Measurements from ENCODE around the gene EVI2A.

DNA sequence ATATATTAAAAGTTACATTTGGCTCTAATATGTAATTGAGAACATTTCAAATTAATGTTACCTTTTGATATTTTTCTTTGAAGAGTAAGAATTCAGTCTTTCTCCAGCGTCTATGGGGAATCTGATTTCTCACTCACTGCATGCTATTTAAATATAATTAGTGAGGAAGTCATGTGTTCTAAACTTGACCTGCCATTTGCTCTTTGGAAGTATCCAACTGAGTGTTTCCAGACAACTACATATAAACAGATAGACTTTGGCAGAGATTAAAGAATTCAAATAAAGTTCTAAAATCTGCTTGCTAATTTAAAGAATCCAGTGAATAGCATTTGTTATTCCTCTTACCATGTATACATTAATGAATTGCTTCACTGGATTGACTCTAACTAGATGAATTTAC is 47.9 kb downstream of the EVI2A start:
- TF ChIP-seq, protein P1, sequence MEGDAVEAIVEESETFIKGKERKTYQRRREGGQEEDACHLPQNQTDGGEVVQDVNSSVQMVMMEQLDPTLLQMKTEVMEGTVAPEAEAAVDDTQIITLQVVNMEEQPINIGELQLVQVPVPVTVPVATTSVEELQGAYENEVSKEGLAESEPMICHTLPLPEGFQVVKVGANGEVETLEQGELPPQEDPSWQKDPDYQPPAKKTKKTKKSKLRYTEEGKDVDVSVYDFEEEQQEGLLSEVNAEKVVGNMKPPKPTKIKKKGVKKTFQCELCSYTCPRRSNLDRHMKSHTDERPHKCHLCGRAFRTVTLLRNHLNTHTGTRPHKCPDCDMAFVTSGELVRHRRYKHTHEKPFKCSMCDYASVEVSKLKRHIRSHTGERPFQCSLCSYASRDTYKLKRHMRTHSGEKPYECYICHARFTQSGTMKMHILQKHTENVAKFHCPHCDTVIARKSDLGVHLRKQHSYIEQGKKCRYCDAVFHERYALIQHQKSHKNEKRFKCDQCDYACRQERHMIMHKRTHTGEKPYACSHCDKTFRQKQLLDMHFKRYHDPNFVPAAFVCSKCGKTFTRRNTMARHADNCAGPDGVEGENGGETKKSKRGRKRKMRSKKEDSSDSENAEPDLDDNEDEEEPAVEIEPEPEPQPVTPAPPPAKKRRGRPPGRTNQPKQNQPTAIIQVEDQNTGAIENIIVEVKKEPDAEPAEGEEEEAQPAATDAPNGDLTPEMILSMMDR (IDR thresholded peaks at IDR 0.05; ENCODE audit: borderline replicate concordance, extremely low read depth, low read length, poor library complexity, severe bottlenecking), result no peak
- no peak for TF ChIP-seq EZH2 (IDR thresholded peaks at IDR 0.05; ENCODE audit: borderline replicate concordance, low read depth, low read length, severe bottlenecking)
